ENCODE measurements around the gene TTC34. TPM values are rescaled to one million over a fixed set of nuclear protein-coding genes. Genes with fewer than 3 reads are reported as not detected.

The TTC34 gene
- total and polyA plus RNA-seq, 9 donors = 0.12 to 3.2 (median 2.2) TPM

- no peak for TF ChIP-seq EP300 (IDR thresholded peaks at IDR 0.05)
- TF ChIP-seq CTCF (IDR thresholded peaks at IDR 0.05) = no peak
- TF ChIP-seq POLR2A (IDR thresholded peaks at IDR 0.05) = no peak
- intact Hi-C loops (cut with DNase I) = no loop called here
- no peak overlapping the region for H3K4me3 ChIP-seq
- H3K36me3 ChIP-seq = no peaks in the 10 kb centered on the region
- H3K4me1 ChIP-seq (ENCODE audit: insufficient read depth) = no peaks in the 10 kb centered on the region
- H3K27me3 ChIP-seq = no peaks in the 10 kb centered on the region
- DNase-seq = no peak
- H3K9me3 ChIP-seq = peaks cover 0 to 10% of the 10 kb centered on the region in 2 donors
- WGBS, 3 donors = 53 to 68% (median 58%) methylated on average over 8 to 9 of the region's 9 CpGs
- no peak overlapping the region for H3K27ac ChIP-seq
Measured at GRCh38 chr1:2810899-2811532, 9.5 kb upstream of the TTC34 start.

- no peak overlapping the region for H3K4me3 ChIP-seq
- TF ChIP-seq EP300 (IDR thresholded peaks at IDR 0.05) (no peak), POLR2A (IDR thresholded peaks at IDR 0.05) (no peak), CTCF (IDR thresholded peaks at IDR 0.05) (no peak)
- H3K27ac ChIP-seq = no peak overlapping the region
- H3K36me3 ChIP-seq = no peaks in the 10 kb centered on the region
- H3K9me3 ChIP-seq = peaks cover 0 to 10% of the 10 kb centered on the region in 2 donors
- intact Hi-C loops (cut with DNase I) = no loop called here
- 76 to 86% (median 82%) methylated on average over 15 of the region's 15 CpGs for WGBS, 3 donors
- H3K27me3 ChIP-seq = no peaks in the 10 kb centered on the region
- H3K4me1 ChIP-seq (ENCODE audit: insufficient read depth) = no peaks in the 10 kb centered on the region
- DNase-seq = no peak
Measured at GRCh38 chr1:2810281-2810680, 8.8 kb upstream of the TTC34 start.

GRCh38 chr1:2809656-2810055 lies 8.2 kb upstream of the TTC34 start:
- no peak for DNase-seq
- intact Hi-C loops (cut with DNase I) = no loop called here
- no peaks in the 10 kb centered on the region for H3K4me1 ChIP-seq (ENCODE audit: insufficient read depth)
- no peaks in the 10 kb centered on the region for H3K27me3 ChIP-seq
- H3K36me3 ChIP-seq = no peaks in the 10 kb centered on the region
- peaks cover 0 to 10% of the 10 kb centered on the region in 2 donors for H3K9me3 ChIP-seq
- no peak overlapping the region for H3K27ac ChIP-seq
- WGBS, 3 donors = 86 to 89% (median 88%) methylated on average over 17 of the region's 17 CpGs
- H3K4me3 ChIP-seq = no peak overlapping the region
- no peak for TF ChIP-seq POLR2A (IDR thresholded peaks at IDR 0.05)

GRCh38 chr1:2808831-2809605 lies 7.5 kb upstream of the TTC34 start:
- WGBS, 3 donors = 80 to 86% (median 81%) methylated on average over 32 to 34 of the region's 34 CpGs
- Histone ChIP-seq H3K27me3 (no peaks in the 10 kb centered on the region), H3K9me3 (peaks cover 0 to 10% of the 10 kb centered on the region in 2 donors), H3K27ac (no peak overlapping the region), H3K36me3 (no peaks in the 10 kb centered on the region), H3K4me3 (no peak overlapping the region), H3K4me1 (ENCODE audit: insufficient read depth) (no peaks in the 10 kb centered on the region)
- intact Hi-C loops (cut with DNase I) = no loop called here
- TF ChIP-seq EP300 (IDR thresholded peaks at IDR 0.05) (no peak), CTCF (IDR thresholded peaks at IDR 0.05) (no peak), POLR2A (IDR thresholded peaks at IDR 0.05) (no peak)
- DNase-seq = no peak

- no peaks in the 10 kb centered on the region for H3K27me3 ChIP-seq
- no peak overlapping the region for H3K4me3 ChIP-seq
- no peaks in the 10 kb centered on the region for H3K4me1 ChIP-seq (ENCODE audit: insufficient read depth)
- intact Hi-C loops (cut with DNase I) = no loop called here
- H3K36me3 ChIP-seq = no peaks in the 10 kb centered on the region
- TF ChIP-seq EP300 (IDR thresholded peaks at IDR 0.05) = no peak
- peaks cover 0 to 10% of the 10 kb centered on the region in 2 donors for H3K9me3 ChIP-seq
- WGBS, 3 donors = 79 to 83% (median 82%) methylated on average over 10 of the region's 10 CpGs
- H3K27ac ChIP-seq = no peak overlapping the region
- no peak for DNase-seq
Measured at GRCh38 chr1:2808386-2808705, 6.9 kb upstream of the TTC34 start.

All from ovary (tissue), 9 donors.